Measurements from ENCODE around the gene CEP89.
"Not testable (repeated sequence)": the region's sequence is repeated elsewhere in the genome, so short reads cannot be mapped to it uniquely, and the experiment has no call there.

Gene CEP89

GRCh38 chr19:32869966-32870573 is 101.7 kb downstream of the CEP89 start:
- no peak for DNase-seq (ENCODE audit: low spot score)

- DNase-seq (ENCODE audit: low spot score), result no peak
Measured at GRCh38 chr19:32869369-32869965, 102.3 kb downstream of the CEP89 start, which contains the start of gene SLC7A9. Gene SLC7A9 (minus strand): TSS chr19:32869767. CDS start chr19:32868534, 1,233 bp downstream.

GRCh38 chr19:32868206-32868950 is 103.4 kb downstream of the CEP89 start:
- no peak for DNase-seq (ENCODE audit: low spot score)

- DNase-seq (ENCODE audit: low spot score), result not testable (repeated sequence)
Measured at GRCh38 chr19:32867436-32867835, 104.3 kb downstream of the CEP89 start.

- DNase-seq (ENCODE audit: low spot score), result no peak
Measured at GRCh38 chr19:32866564-32867265, 105.0 kb downstream of the CEP89 start.

- no peak for DNase-seq (ENCODE audit: low spot score)
Measured at GRCh38 chr19:32866061-32866460, 105.7 kb downstream of the CEP89 start.

- no peak for DNase-seq (ENCODE audit: low spot score)
Measured at GRCh38 chr19:32865326-32865725, 106.4 kb downstream of the CEP89 start.

GRCh38 chr19:32864318-32865007 is 107.3 kb downstream of the CEP89 start:
- DNase-seq (ENCODE audit: low spot score), result no peak

- no peak for DNase-seq (ENCODE audit: low spot score)
Measured at GRCh38 chr19:32863841-32864240, 107.9 kb downstream of the CEP89 start.

- no peak for DNase-seq (ENCODE audit: low spot score)
Measured at GRCh38 chr19:32863301-32863700, 108.5 kb downstream of the CEP89 start.

- no peak for DNase-seq (ENCODE audit: low spot score)
Measured at GRCh38 chr19:32862741-32863140, 109.0 kb downstream of the CEP89 start.

- DNase-seq (ENCODE audit: low spot score), result no peak
Measured at GRCh38 chr19:32862173-32862572, 109.6 kb downstream of the CEP89 start.

GRCh38 chr19:32861596-32861995 is 110.2 kb downstream of the CEP89 start:
- no peak for DNase-seq (ENCODE audit: low spot score)

GRCh38 chr19:32859591-32859990 is 112.2 kb downstream of the CEP89 start:
- no peak for DNase-seq (ENCODE audit: low spot score)

- DNase-seq (ENCODE audit: low spot score), result no peak
Measured at GRCh38 chr19:32858559-32858958, 113.2 kb downstream of the CEP89 start.

GRCh38 chr19:32858155-32858554 is 113.6 kb downstream of the CEP89 start:
- no peak for DNase-seq (ENCODE audit: low spot score)

GRCh38 chr19:32857584-32857983 is 114.2 kb downstream of the CEP89 start:
- no peak for DNase-seq (ENCODE audit: low spot score)

GRCh38 chr19:32856818-32857217 is 114.9 kb downstream of the CEP89 start:
- not testable (repeated sequence) for DNase-seq (ENCODE audit: low spot score)

- no peak for DNase-seq (ENCODE audit: low spot score)
Measured at GRCh38 chr19:32852216-32852615, 119.5 kb downstream of the CEP89 start.

- not testable (repeated sequence) for DNase-seq (ENCODE audit: low spot score)
Measured at GRCh38 chr19:32848035-32848434, 123.7 kb downstream of the CEP89 start.

- DNase-seq (ENCODE audit: low spot score), result no peak
Measured at GRCh38 chr19:32843716-32844245, 128.0 kb downstream of the CEP89 start.

GRCh38 chr19:32842061-32842460 is 129.7 kb downstream of the CEP89 start:
- no peak for DNase-seq (ENCODE audit: low spot score)

All from hepatic stellate cell (primary cell).